ENCODE data around the gene VPS18. TPM values are rescaled to one million over a fixed set of nuclear protein-coding genes. Genes with fewer than 3 reads are reported as not detected.

VPS18 gene
- total RNA-seq, 1 experiment from 2014 or later, result 16.9 TPM

DNA sequence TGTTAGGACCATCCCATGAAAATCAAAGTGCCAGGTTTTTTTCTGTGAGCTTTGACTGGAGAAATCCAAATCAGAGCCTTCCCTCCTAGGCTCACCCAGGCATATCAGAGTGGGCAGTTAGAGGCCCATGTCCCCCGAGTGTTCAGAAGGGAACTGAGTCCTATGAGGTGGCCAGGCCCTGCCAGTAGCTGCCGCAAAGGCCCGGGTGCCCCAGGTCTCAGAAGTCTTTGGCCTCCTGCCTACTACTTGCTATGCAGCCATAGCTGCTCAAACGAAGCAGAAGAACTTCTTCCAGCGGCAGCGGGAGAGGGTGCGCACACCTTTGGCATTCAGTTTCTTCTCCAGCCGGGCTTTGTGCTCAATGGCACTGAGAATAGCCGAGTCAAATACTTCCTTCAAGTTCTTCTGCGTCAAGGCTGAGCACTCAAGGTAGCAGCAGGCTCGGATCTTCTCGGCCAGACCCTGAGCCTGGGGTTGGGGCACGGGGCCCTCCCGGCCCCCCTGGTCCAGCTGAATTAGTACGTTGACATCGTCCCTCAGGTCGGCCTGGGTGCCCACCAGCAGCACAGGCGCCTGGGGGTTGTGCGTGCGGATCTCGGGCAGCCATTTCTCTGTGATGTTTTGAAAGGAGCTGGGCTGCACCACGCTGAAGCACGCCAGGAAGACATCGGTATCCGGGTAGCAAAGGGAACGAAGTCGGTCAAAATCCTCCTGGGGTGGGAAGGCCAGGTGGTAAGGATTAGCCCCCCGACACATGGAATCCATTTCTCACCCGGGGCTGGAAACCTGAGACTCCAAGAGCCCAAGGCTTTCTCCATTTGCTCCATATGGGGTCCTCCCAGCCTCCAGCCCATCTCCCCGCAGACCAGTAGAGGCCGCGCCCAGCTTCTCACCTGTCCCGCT lies 21.2 kb upstream of the VPS18 start:
- ATAC-seq (no peak), DNase-seq (ENCODE audit: low read depth, low spot score) (no peak)
- H3K9me2 ChIP-seq (ENCODE audit: insufficient read depth), result no peaks in the 10 kb centered on the region
- RAD21 ChIA-PET (ENCODE audit: low non-redundant PET in 1 of 2, low total read pairs in 2 of 2, uncharacterized antibody in 2 of 2, unreplicated experiment in 2 of 2), result interaction anchor here (1.0 to 2.3 kb wide), 4 partner anchors 14 to 127 kb away, joined by 3 to 13 read pairs (median 6); no protein-coding TSS in a partner anchor
- CTCF ChIA-PET, result interaction anchor here (0.6 to 5.7 kb wide), 14 partner anchors 14 to 313 kb away, joined by 3 to 94 read pairs (median 4); partner anchors contain the start of gene VPS18
- H3K9ac ChIP-seq (ENCODE audit: low read length), result peak overlapping the region; percentile 73
- no peaks in the 10 kb centered on the region for H3K9me3 ChIP-seq (ENCODE audit: control insufficient read depth in 1 of 2, insufficient read depth in 1 of 2, low read depth in 1 of 2, low read length in 2 of 2)
- no peaks in the 10 kb centered on the region for H4K20me1 ChIP-seq (ENCODE audit: insufficient read depth)
- peak overlapping the region; percentile 74 for H3K27ac ChIP-seq (ENCODE audit: low read depth, low read length)
- H3K4me2 ChIP-seq (ENCODE audit: low read length), result peak overlapping the region; percentile 93
- H3K79me2 ChIP-seq (ENCODE audit: insufficient read depth, low read length), result no peaks in the 10 kb centered on the region
- H3K4me1 ChIP-seq (ENCODE audit: control insufficient read depth in 1 of 2, insufficient read depth in 2 of 2, low read length in 2 of 2), result peaks cover 30 to 40% of the 10 kb centered on the region in 2 experiments
- POLR2A ChIA-PET, result interaction anchor here (0.5 to 2.4 kb wide), 11 partner anchors 9 to 300 kb away, joined by 3 to 20 read pairs (median 5); partner anchors contain the start of genes DNAJC17, VPS18 and ZFYVE19
- no peak overlapping the region for H2AFZ ChIP-seq (ENCODE audit: low read depth, low read length, poor library complexity, severe bottlenecking)
- TF ChIP-seq ZNF274 (IDR thresholded peaks at IDR 0.05; ENCODE audit: low read depth, low read length) (no peak), RAD21 (IDR thresholded peaks at IDR 0.05; ENCODE audit: low read depth) (no peak), ELF1 (IDR thresholded peaks at IDR 0.05; ENCODE audit: borderline replicate concordance, low read depth) (no peak)
- TF ChIP-seq, protein P1, sequence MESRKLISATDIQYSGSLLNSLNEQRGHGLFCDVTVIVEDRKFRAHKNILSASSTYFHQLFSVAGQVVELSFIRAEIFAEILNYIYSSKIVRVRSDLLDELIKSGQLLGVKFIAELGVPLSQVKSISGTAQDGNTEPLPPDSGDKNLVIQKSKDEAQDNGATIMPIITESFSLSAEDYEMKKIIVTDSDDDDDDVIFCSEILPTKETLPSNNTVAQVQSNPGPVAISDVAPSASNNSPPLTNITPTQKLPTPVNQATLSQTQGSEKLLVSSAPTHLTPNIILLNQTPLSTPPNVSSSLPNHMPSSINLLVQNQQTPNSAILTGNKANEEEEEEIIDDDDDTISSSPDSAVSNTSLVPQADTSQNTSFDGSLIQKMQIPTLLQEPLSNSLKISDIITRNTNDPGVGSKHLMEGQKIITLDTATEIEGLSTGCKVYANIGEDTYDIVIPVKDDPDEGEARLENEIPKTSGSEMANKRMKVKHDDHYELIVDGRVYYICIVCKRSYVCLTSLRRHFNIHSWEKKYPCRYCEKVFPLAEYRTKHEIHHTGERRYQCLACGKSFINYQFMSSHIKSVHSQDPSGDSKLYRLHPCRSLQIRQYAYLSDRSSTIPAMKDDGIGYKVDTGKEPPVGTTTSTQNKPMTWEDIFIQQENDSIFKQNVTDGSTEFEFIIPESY (IDR thresholded peaks at IDR 0.05; ENCODE audit: extremely low read depth, insufficient replicate concordance, low read length), result no peak
- TF ChIP-seq, protein P2, sequence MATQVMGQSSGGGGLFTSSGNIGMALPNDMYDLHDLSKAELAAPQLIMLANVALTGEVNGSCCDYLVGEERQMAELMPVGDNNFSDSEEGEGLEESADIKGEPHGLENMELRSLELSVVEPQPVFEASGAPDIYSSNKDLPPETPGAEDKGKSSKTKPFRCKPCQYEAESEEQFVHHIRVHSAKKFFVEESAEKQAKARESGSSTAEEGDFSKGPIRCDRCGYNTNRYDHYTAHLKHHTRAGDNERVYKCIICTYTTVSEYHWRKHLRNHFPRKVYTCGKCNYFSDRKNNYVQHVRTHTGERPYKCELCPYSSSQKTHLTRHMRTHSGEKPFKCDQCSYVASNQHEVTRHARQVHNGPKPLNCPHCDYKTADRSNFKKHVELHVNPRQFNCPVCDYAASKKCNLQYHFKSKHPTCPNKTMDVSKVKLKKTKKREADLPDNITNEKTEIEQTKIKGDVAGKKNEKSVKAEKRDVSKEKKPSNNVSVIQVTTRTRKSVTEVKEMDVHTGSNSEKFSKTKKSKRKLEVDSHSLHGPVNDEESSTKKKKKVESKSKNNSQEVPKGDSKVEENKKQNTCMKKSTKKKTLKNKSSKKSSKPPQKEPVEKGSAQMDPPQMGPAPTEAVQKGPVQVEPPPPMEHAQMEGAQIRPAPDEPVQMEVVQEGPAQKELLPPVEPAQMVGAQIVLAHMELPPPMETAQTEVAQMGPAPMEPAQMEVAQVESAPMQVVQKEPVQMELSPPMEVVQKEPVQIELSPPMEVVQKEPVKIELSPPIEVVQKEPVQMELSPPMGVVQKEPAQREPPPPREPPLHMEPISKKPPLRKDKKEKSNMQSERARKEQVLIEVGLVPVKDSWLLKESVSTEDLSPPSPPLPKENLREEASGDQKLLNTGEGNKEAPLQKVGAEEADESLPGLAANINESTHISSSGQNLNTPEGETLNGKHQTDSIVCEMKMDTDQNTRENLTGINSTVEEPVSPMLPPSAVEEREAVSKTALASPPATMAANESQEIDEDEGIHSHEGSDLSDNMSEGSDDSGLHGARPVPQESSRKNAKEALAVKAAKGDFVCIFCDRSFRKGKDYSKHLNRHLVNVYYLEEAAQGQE (IDR thresholded peaks at IDR 0.05; ENCODE audit: low read depth), result no peak
- H3K36me3 ChIP-seq (ENCODE audit: control insufficient read depth in 1 of 2, insufficient read depth in 2 of 2, low read length in 2 of 2), result no peaks in the 10 kb centered on the region
- BruUV-seq (replicated peaks), result TSS peak; percentile 84
- H3K4me3 ChIP-seq (replicated peaks in 1 of 2; ENCODE audit: low read depth in 1 of 2, low read length in 2 of 2), result peak overlapping the region; percentile 56 to 72
- intact Hi-C loops (cut with micrococcal nuclease), result no loop called here
- H3K27me3 ChIP-seq (ENCODE audit: insufficient read depth, low read length), result no peaks in the 10 kb centered on the region

All from HCT116 (cell line).